Mucosa of rectum (tissue), 2 donors: ENCODE data around the gene PACS1.

Experiments
- H3K27ac ChIP-seq, 2 donors: one replicate each; pipeline ENCODE4 v1.7.0; 2013; ENCODE audit warnings: inconsistent platforms in 2 of 2, low read depth in 2 of 2, low read length in 2 of 2
- H3K27me3 ChIP-seq, 2 donors: one replicate each; pipeline ENCODE4 v1.7.0; 2013; ENCODE audit warnings: low read length in 2 of 2; ENCODE audit not compliant: control insufficient read depth in 2 of 2, insufficient read depth in 2 of 2
- H3K36me3 ChIP-seq, 2 donors: one replicate each; pipeline ENCODE4 v1.7.0; 2013; ENCODE audit warnings: low read length in 2 of 2; ENCODE audit not compliant: control insufficient read depth in 2 of 2, insufficient read depth in 2 of 2
- H3K4me1 ChIP-seq, 2 donors: one replicate each; pipeline ENCODE4 v1.7.0; 2013; ENCODE audit warnings: low read length in 2 of 2, mild to moderate bottlenecking in 1 of 2; ENCODE audit not compliant: control insufficient read depth in 2 of 2, insufficient read depth in 2 of 2
- H3K4me3 ChIP-seq, 2 donors: one replicate each; pipeline ENCODE4 v1.7.0; 2013; ENCODE audit warnings: low read length in 2 of 2
- H3K9ac ChIP-seq, 2 donors: one replicate each; pipeline ENCODE4 v1.7.0; 2013; ENCODE audit warnings: low read length in 2 of 2, low read depth in 1 of 2, mild to moderate bottlenecking in 1 of 2
- H3K9me3 ChIP-seq, 2 donors: one replicate each; pipeline ENCODE4 v1.7.0; 2013; ENCODE audit warnings: low read length in 2 of 2; ENCODE audit not compliant: control insufficient read depth in 2 of 2
- donor health status: healthy.
- donor health status: Normal muscosa, but diverticular disease.

PACS1 gene

GRCh38 chr11:66116576-66117361 is 46.7 kb downstream of the PACS1 start:
- no peaks in the 10 kb centered on the region for H3K9me3 ChIP-seq
- H3K27ac ChIP-seq, result peak overlapping the region in 1 of 2 donors; percentile 66
- H3K4me1 ChIP-seq, result peaks cover 13 to 17% of the 10 kb centered on the region in 2 donors
- no peak overlapping the region for H3K9ac ChIP-seq
- H3K27me3 ChIP-seq, result no peaks in the 10 kb centered on the region
- H3K36me3 ChIP-seq, result no peaks in the 10 kb centered on the region
- no peak overlapping the region for H3K4me3 ChIP-seq

GRCh38 chr11:66118847-66119246 is 48.8 kb downstream of the PACS1 start:
- Histone ChIP-seq H3K36me3 (no peaks in the 10 kb centered on the region), H3K4me1 (peaks cover 3 to 6% of the 10 kb centered on the region in 2 donors), H3K27me3 (no peaks in the 10 kb centered on the region), H3K4me3 (no peak overlapping the region), H3K9ac (no peak overlapping the region), H3K9me3 (no peaks in the 10 kb centered on the region), H3K27ac (no peak overlapping the region)

GRCh38 chr11:66119348-66120133 is 49.5 kb downstream of the PACS1 start:
- Histone ChIP-seq H3K4me1 (peaks cover 3 to 6% of the 10 kb centered on the region in 2 donors), H3K27ac (no peak overlapping the region), H3K9me3 (no peaks in the 10 kb centered on the region), H3K4me3 (no peak overlapping the region), H3K27me3 (no peaks in the 10 kb centered on the region), H3K36me3 (no peaks in the 10 kb centered on the region), H3K9ac (no peak overlapping the region)

- no peaks in the 10 kb centered on the region for H3K36me3 ChIP-seq
- peaks cover 6 to 10% of the 10 kb centered on the region in 2 donors for H3K4me1 ChIP-seq
- no peaks in the 10 kb centered on the region for H3K9me3 ChIP-seq
- H3K27me3 ChIP-seq, result no peaks in the 10 kb centered on the region
- no peak overlapping the region for H3K4me3 ChIP-seq
- H3K27ac ChIP-seq, result no peak overlapping the region
- H3K9ac ChIP-seq, result no peak overlapping the region
These were observed 51.4 kb downstream of the PACS1 start for GRCh38 chr11:66121466-66121865.

GRCh38 chr11:66123902-66124301 is 53.8 kb downstream of the PACS1 start:
- H3K36me3 ChIP-seq, result no peaks in the 10 kb centered on the region
- H3K9ac ChIP-seq, result no peak overlapping the region
- H3K4me3 ChIP-seq, result no peak overlapping the region
- peaks cover 12 to 15% of the 10 kb centered on the region in 2 donors for H3K4me1 ChIP-seq
- H3K9me3 ChIP-seq, result no peaks in the 10 kb centered on the region
- no peaks in the 10 kb centered on the region for H3K27me3 ChIP-seq
- H3K27ac ChIP-seq, result no peak overlapping the region

GRCh38 chr11:66124564-66124963 is 54.5 kb downstream of the PACS1 start:
- Histone ChIP-seq H3K9me3 (no peaks in the 10 kb centered on the region), H3K27me3 (no peaks in the 10 kb centered on the region), H3K9ac (no peak overlapping the region), H3K4me3 (no peak overlapping the region), H3K27ac (no peak overlapping the region), H3K4me1 (peaks cover 11 to 15% of the 10 kb centered on the region in 2 donors), H3K36me3 (no peaks in the 10 kb centered on the region)

- Histone ChIP-seq H3K27ac (peak overlapping the region; percentile 9 to 34), H3K9ac (no peak overlapping the region)
These were observed 56.0 kb downstream of the PACS1 start for GRCh38 chr11:66126064-66126463.

GRCh38 chr11:66126808-66127555 is 56.9 kb downstream of the PACS1 start:
- Histone ChIP-seq H3K4me3 (peak overlapping the region in 1 of 2 donors; percentile 5), H3K9me3 (no peaks in the 10 kb centered on the region), H3K27ac (peak overlapping the region; percentile 34 to 51), H3K27me3 (no peaks in the 10 kb centered on the region), H3K9ac (no peak overlapping the region), H3K36me3 (no peaks in the 10 kb centered on the region), H3K4me1 (peaks cover 11 to 15% of the 10 kb centered on the region in 2 donors)

More at GRCh38 chr11:66126064-66126463, 56.0 kb downstream of the PACS1 start:
- no peak overlapping the region for H3K4me3 ChIP-seq
- no peaks in the 10 kb centered on the region for H3K36me3 ChIP-seq
- no peaks in the 10 kb centered on the region for H3K9me3 ChIP-seq
- H3K27me3 ChIP-seq, result no peaks in the 10 kb centered on the region
- H3K4me1 ChIP-seq, result peaks cover 11 to 15% of the 10 kb centered on the region in 2 donors

- Histone ChIP-seq H3K27me3 (no peaks in the 10 kb centered on the region), H3K27ac (no peak overlapping the region), H3K36me3 (no peaks in the 10 kb centered on the region), H3K9me3 (no peaks in the 10 kb centered on the region), H3K4me1 (peaks cover 7 to 15% of the 10 kb centered on the region in 2 donors), H3K4me3 (no peak overlapping the region), H3K9ac (no peak overlapping the region)
These were observed 60.9 kb downstream of the PACS1 start for GRCh38 chr11:66130978-66131377.
